ENCODE data around the gene IP6K2. TPM values are rescaled to one million over a fixed set of nuclear protein-coding genes. Genes with fewer than 3 reads are reported as not detected.

Gene IP6K2
- total RNA-seq, 3 donors from 2014 or later = 99.3 to 199 (median 137) TPM

DNA sequence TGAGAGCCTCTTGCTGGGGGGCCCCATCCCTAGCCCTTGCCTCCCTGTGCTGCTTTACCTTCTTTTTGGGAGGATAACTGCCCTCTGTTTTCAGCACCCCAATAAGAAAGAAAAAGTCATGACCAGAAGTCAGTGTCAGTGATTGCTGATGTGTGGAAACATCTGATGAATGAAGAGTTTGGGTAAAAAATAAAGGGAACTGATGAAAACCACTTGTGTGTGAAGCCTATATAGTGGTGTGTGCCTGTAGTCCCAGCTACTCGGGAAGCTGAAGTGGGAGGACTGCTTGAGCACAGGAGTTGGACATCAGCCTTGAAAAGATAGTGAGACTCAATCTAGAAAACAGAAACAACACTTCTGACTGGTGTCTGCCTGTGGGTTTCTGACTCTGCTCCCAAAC is 44.5 kb downstream of the IP6K2 start:
- no peak overlapping the region for H3K4me3 ChIP-seq
- TF ChIP-seq, protein P1, sequence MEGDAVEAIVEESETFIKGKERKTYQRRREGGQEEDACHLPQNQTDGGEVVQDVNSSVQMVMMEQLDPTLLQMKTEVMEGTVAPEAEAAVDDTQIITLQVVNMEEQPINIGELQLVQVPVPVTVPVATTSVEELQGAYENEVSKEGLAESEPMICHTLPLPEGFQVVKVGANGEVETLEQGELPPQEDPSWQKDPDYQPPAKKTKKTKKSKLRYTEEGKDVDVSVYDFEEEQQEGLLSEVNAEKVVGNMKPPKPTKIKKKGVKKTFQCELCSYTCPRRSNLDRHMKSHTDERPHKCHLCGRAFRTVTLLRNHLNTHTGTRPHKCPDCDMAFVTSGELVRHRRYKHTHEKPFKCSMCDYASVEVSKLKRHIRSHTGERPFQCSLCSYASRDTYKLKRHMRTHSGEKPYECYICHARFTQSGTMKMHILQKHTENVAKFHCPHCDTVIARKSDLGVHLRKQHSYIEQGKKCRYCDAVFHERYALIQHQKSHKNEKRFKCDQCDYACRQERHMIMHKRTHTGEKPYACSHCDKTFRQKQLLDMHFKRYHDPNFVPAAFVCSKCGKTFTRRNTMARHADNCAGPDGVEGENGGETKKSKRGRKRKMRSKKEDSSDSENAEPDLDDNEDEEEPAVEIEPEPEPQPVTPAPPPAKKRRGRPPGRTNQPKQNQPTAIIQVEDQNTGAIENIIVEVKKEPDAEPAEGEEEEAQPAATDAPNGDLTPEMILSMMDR (IDR thresholded peaks at IDR 0.05) = no peak
- DNase-seq = no peak
- no peaks in the 10 kb centered on the region for H3K4me1 ChIP-seq (ENCODE audit: low read depth)
- no peaks in the 10 kb centered on the region for H3K36me3 ChIP-seq (ENCODE audit: low read depth)
- intact Hi-C loops (cut with DNase I, micrococcal nuclease) = no loop called here
- no peak for ATAC-seq
- no peaks in the 10 kb centered on the region for H3K9me3 ChIP-seq

DNA sequence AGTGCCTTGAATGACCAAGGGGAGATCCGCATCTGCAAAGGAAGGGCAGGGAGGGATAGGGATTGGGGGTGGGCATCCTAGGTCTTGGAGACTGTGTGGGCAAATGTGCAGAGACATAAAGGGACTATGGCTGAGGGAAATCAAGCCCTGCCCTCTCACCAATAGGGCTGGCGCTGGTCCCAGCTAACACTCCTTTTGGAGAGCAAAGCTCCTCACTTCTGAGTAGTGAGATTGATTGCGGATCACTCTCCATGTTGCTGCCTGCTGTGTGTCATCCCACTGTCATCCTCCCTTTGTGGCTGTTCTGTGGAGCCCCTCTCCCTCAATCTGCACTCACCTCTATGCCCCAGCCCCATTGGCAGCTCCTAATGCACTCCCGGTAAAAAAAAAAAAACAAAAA is 52.1 kb downstream of the IP6K2 start:
- H3K36me3 ChIP-seq (ENCODE audit: low read depth) = no peaks in the 10 kb centered on the region
- no peaks in the 10 kb centered on the region for H3K9me3 ChIP-seq
- H3K4me1 ChIP-seq (ENCODE audit: low read depth) = peaks cover 14% of the 10 kb centered on the region
- no peak overlapping the region for H3K4me3 ChIP-seq
- no peak for DNase-seq
- ATAC-seq = no peak
- intact Hi-C loops (cut with DNase I, micrococcal nuclease) = no loop called here
- TF ChIP-seq, protein P1 (IDR thresholded peaks at IDR 0.05) = no peak

DNA sequence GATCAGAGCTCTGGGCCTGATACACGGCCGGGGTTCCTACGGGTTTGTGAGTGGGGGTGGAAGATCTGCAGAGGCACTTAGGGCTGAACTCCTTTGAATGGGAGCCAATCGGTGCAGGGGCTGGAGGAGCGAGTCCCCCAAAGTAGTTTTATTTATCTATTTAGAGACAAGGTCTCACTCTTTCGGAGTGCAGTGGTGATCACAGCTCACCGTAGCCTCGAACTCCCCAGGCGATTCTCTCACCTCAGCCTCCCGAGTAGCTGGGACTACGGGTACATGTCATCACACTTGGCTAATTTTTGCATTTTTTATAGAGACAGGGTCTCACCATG is 52.7 kb downstream of the IP6K2 start:
- TF ChIP-seq, protein P1 (IDR thresholded peaks at IDR 0.05) = peak; percentile 5
- Histone ChIP-seq H3K4me3 (no peak overlapping the region), H3K36me3 (ENCODE audit: low read depth) (no peaks in the 10 kb centered on the region), H3K9me3 (no peaks in the 10 kb centered on the region), H3K4me1 (ENCODE audit: low read depth) (peaks cover 14% of the 10 kb centered on the region)
- DNase-seq (no peak), ATAC-seq (no peak)
- intact Hi-C loops (cut with DNase I, micrococcal nuclease) = no loop called here

DNA sequence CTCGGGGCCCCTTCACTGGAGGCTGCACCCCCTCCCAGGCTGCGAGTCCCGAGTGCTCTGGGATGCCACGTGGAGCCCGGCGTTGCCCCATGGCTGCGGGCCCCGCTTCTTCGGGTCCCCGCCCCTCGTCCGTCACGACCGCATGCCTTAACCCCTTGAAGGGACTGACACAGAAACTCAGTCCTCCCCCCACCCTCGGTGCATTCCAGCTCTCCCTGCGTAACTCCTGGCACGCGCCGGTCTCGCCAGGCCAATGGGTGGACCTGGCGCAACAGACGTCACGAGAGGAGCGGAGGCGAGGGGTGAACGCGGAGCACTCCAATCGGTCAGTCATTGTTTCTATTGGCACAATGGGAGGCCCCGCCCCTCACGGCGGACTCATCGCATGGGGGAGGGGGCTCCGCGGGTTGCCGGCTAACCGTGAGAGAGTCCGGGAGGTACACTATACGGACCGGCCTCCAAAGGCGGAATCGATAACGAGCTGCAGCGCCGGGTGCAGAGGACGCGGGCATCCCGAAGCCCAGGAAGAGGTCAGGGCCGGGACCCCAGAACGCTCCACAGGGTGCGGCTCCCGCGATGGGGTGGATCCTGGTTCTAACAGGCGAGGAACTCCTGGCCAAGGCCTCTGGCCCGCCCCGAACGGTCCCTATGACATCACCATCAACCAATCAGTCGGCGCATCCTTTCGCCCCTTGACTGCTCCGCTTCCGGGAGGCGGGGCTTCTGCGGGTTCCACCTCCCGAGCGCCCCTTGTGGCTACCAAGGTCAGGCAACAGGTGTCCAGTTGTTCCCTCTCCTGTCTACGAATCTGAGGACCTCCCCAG is 53.3 kb downstream of the IP6K2 start:
- intact Hi-C loops (cut with DNase I, micrococcal nuclease) = no loop called here
- Histone ChIP-seq H3K4me1 (ENCODE audit: low read depth) (peaks cover 14% of the 10 kb centered on the region), H3K9me3 (no peaks in the 10 kb centered on the region), H3K4me3 (peak overlapping the region; percentile 4), H3K36me3 (ENCODE audit: low read depth) (no peaks in the 10 kb centered on the region)
- ATAC-seq (peak; percentile 88), DNase-seq (peak; percentile 95 to 97 (median 96))
- TF ChIP-seq, protein P1 (IDR thresholded peaks at IDR 0.05) = peak; percentile 72

DNA sequence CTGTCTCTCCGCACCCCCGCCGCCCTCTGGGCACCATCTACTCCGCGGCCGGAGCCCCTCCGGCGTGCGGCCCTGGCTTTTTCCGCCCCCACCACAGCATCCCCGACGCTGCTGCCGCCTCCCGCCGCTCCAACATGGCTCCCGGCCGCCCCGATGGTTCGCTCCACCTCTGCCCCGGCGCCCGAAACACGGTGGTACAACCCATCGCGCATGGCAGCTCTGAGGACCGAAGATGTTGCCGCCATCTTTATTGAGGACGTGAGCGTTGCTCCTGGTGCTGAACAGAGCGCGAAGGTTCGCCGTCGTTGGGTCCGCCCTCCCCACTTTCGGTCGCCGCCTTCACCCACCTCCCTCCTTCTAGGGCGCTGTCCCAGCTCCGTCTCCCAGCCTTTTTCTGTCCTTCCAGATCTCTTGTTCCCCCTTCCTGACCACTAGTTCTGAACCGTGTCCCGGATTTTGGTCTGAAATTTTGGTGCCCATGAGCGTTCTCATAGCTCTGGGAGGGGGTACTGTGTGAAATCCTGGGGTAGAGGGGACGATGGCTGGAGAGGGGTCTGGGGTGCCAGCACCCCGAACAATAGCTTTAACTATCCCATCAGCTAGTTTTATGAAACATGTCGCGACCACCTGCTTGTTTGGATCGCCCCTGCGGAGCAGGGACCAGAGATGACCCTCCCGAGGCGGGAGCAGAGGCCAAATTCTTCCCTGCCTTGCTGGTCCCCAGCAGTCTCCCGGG is 54.1 kb downstream of the IP6K2 start, which contains the start of gene CELSR3:
Gene CELSR3 (minus strand): TSS at position 134 of the 736 bp plus-strand sequence. CDS start 252 bp downstream, outside the sequence.
- Histone ChIP-seq H3K9me3 (no peaks in the 10 kb centered on the region), H3K36me3 (ENCODE audit: low read depth) (no peaks in the 10 kb centered on the region), H3K4me3 (peak within 1 kb of the TSS; percentile 4), H3K4me1 (ENCODE audit: low read depth) (peaks cover 14% of the 10 kb centered on the region)
- TF ChIP-seq, protein P1 (IDR thresholded peaks at IDR 0.05) = no peak
- peak; percentile 64 for ATAC-seq
- intact Hi-C loops (cut with DNase I, micrococcal nuclease) = no loop called here
- peak; percentile 73 to 85 (median 79) for DNase-seq

Data from mucosa of descending colon (tissue), 3 donors.